22Rv1 (cell line): ENCODE results near the gene HNRNPR.

ENCODE experiments used
- CTCF ChIP-seq: fragments of 450-650 bp; IDR thresholded peaks from 2 replicates; pipeline ENCODE4 v1.5.1; 2017; ENCODE audit warnings: mild to moderate bottlenecking
- ZFX ChIP-seq: fragments of 450-650 bp; IDR thresholded peaks from 2 replicates; pipeline ENCODE4 v1.6.1; 2017; ENCODE audit warnings: antibody characterized with exemption, borderline replicate concordance

GRCh38 chr1:23303524-23303923 is 40.6 kb downstream of the HNRNPR start:
- TF ChIP-seq CTCF (no peak), ZFX (no peak)
